Measurements from ENCODE around the gene HDLBP. TPM values are rescaled to one million over a fixed set of nuclear protein-coding genes. Genes with fewer than 3 reads are reported as not detected.
A peak's percentile ranks its signal among the peaks of the same experiment; 100 is the strongest.

HDLBP gene
- polyA plus RNA-seq, 3 donors, result 50.4 to 73.1 (median 69.9) TPM

- peaks cover 67% of the 10 kb centered on the region for H4K20me1 ChIP-seq (ENCODE audit: insufficient read depth, low read length)
Observed at GRCh38 chr2:241313543-241314095, 1.9 kb downstream of the HDLBP start.

GRCh38 chr2:241312082-241312481, 3.4 kb downstream of the HDLBP start:
- H3K4me1 Mint-ChIP-seq, result peaks cover 56% of the 10 kb centered on the region
- peak; percentile 19 to 37 (median 35) for DNase-seq
- no peaks in the 10 kb centered on the region for H3K9me3 Mint-ChIP-seq
- 0% methylated on average over 1 of the region's 4 CpGs for WGBS (ENCODE audit: insufficient coverage)
- TF ChIP-seq CTCF (IDR thresholded peaks at IDR 0.05), result no peak
- no peak overlapping the region for H2AFZ ChIP-seq (ENCODE audit: insufficient read depth, low read depth, low read length, poor library complexity, severe bottlenecking)
- peaks cover 39 to 45% of the 10 kb centered on the region in 2 donors for H3K4me1 ChIP-seq (ENCODE audit: control insufficient read depth in 1 of 2, insufficient read depth in 2 of 2, low read length in 2 of 2)
- H3K36me3 ChIP-seq (replicated peaks in 1 of 2; ENCODE audit: control insufficient read depth in 1 of 2, insufficient read depth in 2 of 2, low read length in 2 of 2), result peaks cover 0 to 15% of the 10 kb centered on the region in 2 donors
- peaks cover 0 to 5% (median 4%) of the 10 kb centered on the region in 3 donors for H3K27me3 Mint-ChIP-seq (ENCODE audit: low read depth in 3 of 3)
- H3K9me3 ChIP-seq (replicated peaks in 1 of 2; ENCODE audit: control insufficient read depth in 1 of 2, insufficient read depth in 1 of 2, low read length in 2 of 2), result no peaks in the 10 kb centered on the region
- H3K79me2 ChIP-seq (ENCODE audit: insufficient read depth, low read length), result peaks cover 83% of the 10 kb centered on the region
- H3K27ac ChIP-seq (ENCODE audit: low read depth in 1 of 2, low read length in 2 of 2), result peak overlapping the region in 1 of 2 donors; percentile 27
- no peak overlapping the region for H3K4me3 Mint-ChIP-seq
- peak overlapping the region in 3 of 7 donors; percentile 12 to 44 (median 24) for H3K27ac Mint-ChIP-seq
- H3K4me3 ChIP-seq (replicated peaks in 1 of 3; ENCODE audit: low read depth in 2 of 3, low read length in 3 of 3), result no peak overlapping the region
- H3K4me2 ChIP-seq (replicated peaks; ENCODE audit: extremely low read depth, low read length, poor library complexity, severe bottlenecking), result no peak overlapping the region
- peaks cover 69% of the 10 kb centered on the region for H4K20me1 ChIP-seq (ENCODE audit: insufficient read depth, low read length)
- H3K36me3 Mint-ChIP-seq, result peaks cover 10 to 21% of the 10 kb centered on the region in 2 donors
- H3K9ac ChIP-seq (ENCODE audit: insufficient read depth, low read length, poor library complexity, severe bottlenecking), result no peak overlapping the region
- intact Hi-C loops (cut with micrococcal nuclease), result loop anchor here (5.0 kb wide), 1 partner anchor 40 kb away; no protein-coding TSS in a partner anchor
- H3K27me3 ChIP-seq (ENCODE audit: control insufficient read depth in 2 of 2, insufficient read depth in 2 of 2, low read length in 2 of 2), result no peaks in the 10 kb centered on the region

More at GRCh38 chr2:241313543-241314095, 1.9 kb downstream of the HDLBP start:
- peak overlapping the region in 1 of 2 donors; percentile 98 for H3K27ac ChIP-seq (ENCODE audit: low read depth in 1 of 2, low read length in 2 of 2)
- H3K27me3 ChIP-seq (ENCODE audit: control insufficient read depth in 2 of 2, insufficient read depth in 2 of 2, low read length in 2 of 2), result no peaks in the 10 kb centered on the region
- 92% methylated on average over 3 of the region's 8 CpGs for WGBS (ENCODE audit: insufficient coverage)
- Mint-ChIP-seq H3K4me1 (peaks cover 72% of the 10 kb centered on the region), H3K36me3 (peaks cover 12 to 14% of the 10 kb centered on the region in 2 donors), H3K9me3 (no peaks in the 10 kb centered on the region), H3K27ac (peak overlapping the region; percentile 57 to 100 (median 100)), H3K27me3 (ENCODE audit: low read depth in 3 of 3) (peaks cover 0 to 5% (median 4%) of the 10 kb centered on the region in 3 donors), H3K4me3 (no peak overlapping the region)
- no peaks in the 10 kb centered on the region for H3K9me3 ChIP-seq (replicated peaks in 1 of 2; ENCODE audit: control insufficient read depth in 1 of 2, insufficient read depth in 1 of 2, low read length in 2 of 2)
- H2AFZ ChIP-seq (ENCODE audit: insufficient read depth, low read depth, low read length, poor library complexity, severe bottlenecking), result no peak overlapping the region
- DNase-seq, result no peak
- H3K4me1 ChIP-seq (ENCODE audit: control insufficient read depth in 1 of 2, insufficient read depth in 2 of 2, low read length in 2 of 2), result peaks cover 51 to 60% of the 10 kb centered on the region in 2 donors
- TF ChIP-seq CTCF (IDR thresholded peaks at IDR 0.05), result no peak
- H3K9ac ChIP-seq (ENCODE audit: insufficient read depth, low read length, poor library complexity, severe bottlenecking), result no peak overlapping the region
- intact Hi-C loops (cut with micrococcal nuclease), result loop anchor here (2.0 to 5.0 kb wide), 3 partner anchors 41 to 323 kb away; partner anchors contain the start of genes FARP2 (in 2 of the 2), ATG4B (in 1 of the 2) and THAP4 (in 1 of the 2)
- H3K79me2 ChIP-seq (ENCODE audit: insufficient read depth, low read length), result peaks cover 83% of the 10 kb centered on the region
- H3K4me2 ChIP-seq (replicated peaks; ENCODE audit: extremely low read depth, low read length, poor library complexity, severe bottlenecking), result peak overlapping the region; percentile 86
- peak overlapping the region in 1 of 3 experiments; percentile 88 for H3K4me3 ChIP-seq (replicated peaks in 1 of 3; ENCODE audit: low read depth in 2 of 3, low read length in 3 of 3)
- H3K36me3 ChIP-seq (replicated peaks in 1 of 2; ENCODE audit: control insufficient read depth in 1 of 2, insufficient read depth in 2 of 2, low read length in 2 of 2), result peaks cover 0 to 5% of the 10 kb centered on the region in 2 donors
